ENCODE results near the gene SPZ1.

DNA sequence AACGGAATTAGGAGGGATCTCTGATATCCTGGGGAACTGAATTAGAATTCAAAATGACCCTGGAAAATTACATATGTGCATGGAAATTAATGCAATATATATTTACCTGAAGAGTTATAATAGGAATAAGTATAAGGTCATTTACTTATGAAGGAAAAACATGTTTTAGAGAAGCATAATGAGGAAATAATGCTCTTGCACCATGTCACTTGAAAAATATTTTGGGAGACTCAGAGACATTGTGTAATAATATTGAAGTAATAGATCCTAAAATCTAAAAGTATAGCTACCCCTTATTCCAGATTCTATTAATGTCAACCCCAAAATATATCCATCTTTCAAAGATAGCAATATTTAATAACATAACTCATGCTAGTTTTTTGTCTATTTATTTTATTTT lies 28.4 kb downstream of the SPZ1 start:
- no peak for TF ChIP-seq MYC (IDR thresholded peaks at IDR 0.05; ENCODE audit: low read depth, low read length)
- TF ChIP-seq, protein P1, sequence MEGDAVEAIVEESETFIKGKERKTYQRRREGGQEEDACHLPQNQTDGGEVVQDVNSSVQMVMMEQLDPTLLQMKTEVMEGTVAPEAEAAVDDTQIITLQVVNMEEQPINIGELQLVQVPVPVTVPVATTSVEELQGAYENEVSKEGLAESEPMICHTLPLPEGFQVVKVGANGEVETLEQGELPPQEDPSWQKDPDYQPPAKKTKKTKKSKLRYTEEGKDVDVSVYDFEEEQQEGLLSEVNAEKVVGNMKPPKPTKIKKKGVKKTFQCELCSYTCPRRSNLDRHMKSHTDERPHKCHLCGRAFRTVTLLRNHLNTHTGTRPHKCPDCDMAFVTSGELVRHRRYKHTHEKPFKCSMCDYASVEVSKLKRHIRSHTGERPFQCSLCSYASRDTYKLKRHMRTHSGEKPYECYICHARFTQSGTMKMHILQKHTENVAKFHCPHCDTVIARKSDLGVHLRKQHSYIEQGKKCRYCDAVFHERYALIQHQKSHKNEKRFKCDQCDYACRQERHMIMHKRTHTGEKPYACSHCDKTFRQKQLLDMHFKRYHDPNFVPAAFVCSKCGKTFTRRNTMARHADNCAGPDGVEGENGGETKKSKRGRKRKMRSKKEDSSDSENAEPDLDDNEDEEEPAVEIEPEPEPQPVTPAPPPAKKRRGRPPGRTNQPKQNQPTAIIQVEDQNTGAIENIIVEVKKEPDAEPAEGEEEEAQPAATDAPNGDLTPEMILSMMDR (IDR thresholded peaks at IDR 0.05; ENCODE audit: low read depth, low read length) = no peak

Measured in NB4 (cell line).